MM.1S (cell line): Measurements from ENCODE around the gene TKFC.

Experiments
- EZH2phosphoT487 ChIP-seq: fragments of 300-600 bp; sonication (generic); IDR thresholded peaks from 2 replicates; pipeline ENCODE4 v1.6.1; 2018; ENCODE audit warnings: antibody characterized with exemption, low read length
- TF ChIP-seq, protein P1 (sequence below): fragments of 300-600 bp; sonication (generic); IDR thresholded peaks from 2 replicates; pipeline ENCODE4 v1.5.1; 2016; ENCODE audit warnings: antibody characterized with exemption, low read length, mixed read lengths

DNA sequence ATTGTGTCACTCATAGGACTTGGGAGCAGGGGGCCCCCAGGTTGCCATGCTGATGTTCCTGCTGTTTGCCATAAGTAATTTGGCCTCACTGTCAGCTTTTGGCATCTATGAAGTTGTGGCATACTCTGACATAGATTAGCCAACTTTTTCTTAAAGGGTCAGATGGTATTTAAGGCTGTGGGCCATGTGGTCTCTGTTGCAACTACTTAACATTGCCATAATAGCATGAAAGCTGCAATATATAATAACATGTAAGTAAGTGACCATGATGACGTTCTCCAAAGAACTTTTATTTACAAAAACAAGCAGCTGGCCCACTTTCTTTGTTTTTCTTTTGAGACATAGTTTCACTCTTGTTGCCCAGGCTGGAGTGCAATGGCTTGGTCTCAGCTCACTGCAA, 57.1 kb downstream of the TKFC start:
- TF ChIP-seq, protein P1, sequence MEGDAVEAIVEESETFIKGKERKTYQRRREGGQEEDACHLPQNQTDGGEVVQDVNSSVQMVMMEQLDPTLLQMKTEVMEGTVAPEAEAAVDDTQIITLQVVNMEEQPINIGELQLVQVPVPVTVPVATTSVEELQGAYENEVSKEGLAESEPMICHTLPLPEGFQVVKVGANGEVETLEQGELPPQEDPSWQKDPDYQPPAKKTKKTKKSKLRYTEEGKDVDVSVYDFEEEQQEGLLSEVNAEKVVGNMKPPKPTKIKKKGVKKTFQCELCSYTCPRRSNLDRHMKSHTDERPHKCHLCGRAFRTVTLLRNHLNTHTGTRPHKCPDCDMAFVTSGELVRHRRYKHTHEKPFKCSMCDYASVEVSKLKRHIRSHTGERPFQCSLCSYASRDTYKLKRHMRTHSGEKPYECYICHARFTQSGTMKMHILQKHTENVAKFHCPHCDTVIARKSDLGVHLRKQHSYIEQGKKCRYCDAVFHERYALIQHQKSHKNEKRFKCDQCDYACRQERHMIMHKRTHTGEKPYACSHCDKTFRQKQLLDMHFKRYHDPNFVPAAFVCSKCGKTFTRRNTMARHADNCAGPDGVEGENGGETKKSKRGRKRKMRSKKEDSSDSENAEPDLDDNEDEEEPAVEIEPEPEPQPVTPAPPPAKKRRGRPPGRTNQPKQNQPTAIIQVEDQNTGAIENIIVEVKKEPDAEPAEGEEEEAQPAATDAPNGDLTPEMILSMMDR = no peak
- no peak for TF ChIP-seq EZH2phosphoT487
